H1 (cell line): ENCODE measurements around the gene CAVIN2. TPM values are rescaled to one million over a fixed set of nuclear protein-coding genes. Genes with fewer than 3 reads are reported as not detected.

ENCODE experiments used
- CTCF ChIA-PET: fragments of 300-600 bp; sonication (Branson Sonifier 250); formaldehyde crosslinking; loops from one replicate; lab custom pipeline; 2021; ENCODE audit not compliant: partially characterized antibody; lab: Charles Lee
- POLR2A ChIA-PET: fragments of 300-600 bp; sonication (Branson Sonifier 250); formaldehyde crosslinking; loops from one replicate; lab custom pipeline; 2021; ENCODE audit warnings: inconsistent platforms; ENCODE audit not compliant: partially characterized antibody; lab: Charles Lee
- DNase-seq, 2 experiments: peaks; one replicate each; pipeline versions ENCODE4 v3.0.0 to v3.0.0-alpha.2; 2010 to 2022; ENCODE audit warnings: low spot score in 2 of 2, low read depth in 1 of 2, mixed read lengths in 1 of 2
- FAIRE-seq: peaks from 2 replicates; lab custom pipeline; 2011; peaks lifted over from hg19 to GRCh38; lab: Jason Lieb, UNC
- H2AFZ ChIP-seq: 2 replicates; pipeline ENCODE4 v1.8.1; 2012; ENCODE audit warnings: low read length, inconsistent platforms
- H2AK5ac ChIP-seq: 2 replicates; pipeline ENCODE4 v1.6.1; 2013; ENCODE audit warnings: low read depth, low read length
- H2BK120ac ChIP-seq: replicated peaks from 2 replicates; pipeline ENCODE3; 2013; ENCODE audit warnings: low read depth, low read length, inconsistent platforms
- H2BK12ac ChIP-seq: 2 replicates; pipeline ENCODE4 v1.6.1; 2013; ENCODE audit warnings: low read depth, low read length
- H2BK15ac ChIP-seq: 2 replicates; pipeline ENCODE4 v1.6.1; 2013; ENCODE audit warnings: low read length
- H2BK20ac ChIP-seq: 2 replicates; pipeline ENCODE4 v1.6.1; 2013; ENCODE audit warnings: low read length
- H2BK5ac ChIP-seq: 2 replicates; pipeline ENCODE4 v1.6.1; 2013; ENCODE audit warnings: low read depth, low read length
- H3K14ac ChIP-seq: 2 replicates; pipeline ENCODE4 v1.6.1; 2013; ENCODE audit warnings: inconsistent platforms; ENCODE audit not compliant: insufficient read length
- H3K18ac ChIP-seq: 2 replicates; pipeline ENCODE4 v1.6.1; 2013; ENCODE audit warnings: low read length; ENCODE audit errors: extremely low read depth
- H3K23ac ChIP-seq: 2 replicates; pipeline ENCODE4 v1.6.1; 2013; ENCODE audit warnings: inconsistent platforms; ENCODE audit not compliant: insufficient read length
- H3K23me2 ChIP-seq: 2 replicates; pipeline ENCODE4 v1.6.1; 2013; ENCODE audit warnings: low read depth, low read length
- H3K27ac ChIP-seq: 2 replicates; pipeline ENCODE4 v1.6.1; 2011; ENCODE audit warnings: low read depth, low read length, inconsistent platforms
- H3K27me3 ChIP-seq, 4 experiments: replicated peaks in 1 of 4; 1 replicate in 1 of 4; 2 replicates in 3 of 4; pipeline versions ENCODE4 v1.6.1 to v1.8.1; 2011 to 2013; ENCODE audit warnings: low read length in 3 of 4, mild to moderate bottlenecking in 3 of 4, inconsistent platforms in 2 of 4, mixed read lengths in 2 of 4, moderate library complexity in 1 of 4; ENCODE audit not compliant: control insufficient read depth in 3 of 4, insufficient read depth in 3 of 4; ENCODE audit errors: extremely low read depth in 1 of 4
- H3K36me3 ChIP-seq, 4 experiments: 2 replicates each; pipeline versions ENCODE4 v1.6.1 to v1.8.1; 2011 to 2013; ENCODE audit warnings: mild to moderate bottlenecking in 4 of 4, low read length in 3 of 4, moderate library complexity in 2 of 4, control low read depth in 1 of 4, inconsistent platforms in 1 of 4; ENCODE audit not compliant: insufficient read depth in 4 of 4, control insufficient read depth in 2 of 4
- H3K4ac ChIP-seq: replicated peaks from 2 replicates; pipeline ENCODE3; 2013; ENCODE audit warnings: low read length, low read depth, mixed read lengths, inconsistent platforms; ENCODE audit not compliant: insufficient read length
- H3K4me1 ChIP-seq, 4 experiments: replicated peaks in 1 of 4; 1 replicate in 1 of 4; 2 replicates in 3 of 4; pipeline versions ENCODE4 v1.6.1 to v1.8.1; 2011 to 2013; ENCODE audit warnings: low read length in 3 of 4, inconsistent platforms in 2 of 4, mixed read lengths in 1 of 4; ENCODE audit not compliant: insufficient read depth in 4 of 4, control insufficient read depth in 3 of 4
- H3K4me2 ChIP-seq, 2 experiments: 2 replicates each; pipeline versions ENCODE4 v1.6.1 to v1.8.1; 2011 to 2013; ENCODE audit warnings: low read depth in 2 of 2, low read length in 2 of 2, control low read depth in 1 of 2, inconsistent platforms in 1 of 2, mild to moderate bottlenecking in 1 of 2; ENCODE audit not compliant: insufficient read depth in 1 of 2
- H3K4me3 ChIP-seq, 4 experiments: fragments of 200-600, 300-600 bp in 1 of 4; sonication (generic), shearing (Covaris generic), sonication (Bioruptor Twin) in 1 of 4; 2 replicates each; pipeline versions ENCODE4 v1.5.1 to v1.8.1; 2011 to 2016; ENCODE audit warnings: low read length in 4 of 4, low read depth in 3 of 4, control low read depth in 2 of 4, inconsistent platforms in 2 of 4, mild to moderate bottlenecking in 2 of 4, mixed read lengths in 1 of 4, moderate library complexity in 1 of 4; ENCODE audit not compliant: insufficient read depth in 2 of 4; ENCODE audit errors: extremely low read depth in 1 of 4
- H3K56ac ChIP-seq: replicated peaks from 2 replicates; pipeline ENCODE3; 2013; ENCODE audit warnings: low read depth, mild to moderate bottlenecking, mixed read lengths, low read length, inconsistent platforms; ENCODE audit not compliant: insufficient read length
- H3K79me1 ChIP-seq: 2 replicates; pipeline ENCODE4 v1.6.1; 2013; ENCODE audit warnings: low read depth, low read length, control low read depth
- H3K79me2 ChIP-seq, 2 experiments: 2 replicates each; pipeline versions ENCODE4 v1.6.1 to v1.8.1; 2012 to 2013; ENCODE audit warnings: low read length in 2 of 2, mild to moderate bottlenecking in 2 of 2, inconsistent platforms in 1 of 2; ENCODE audit not compliant: insufficient read depth in 2 of 2, control insufficient read depth in 1 of 2
- H3K9ac ChIP-seq, 4 experiments: replicated peaks in 1 of 4; 1 replicate in 1 of 4; 2 replicates in 3 of 4; pipeline versions ENCODE4 v1.6.1 to v1.8.1; 2011 to 2013; ENCODE audit warnings: low read depth in 3 of 4, low read length in 3 of 4, control low read depth in 2 of 4, mild to moderate bottlenecking in 2 of 4, moderate library complexity in 2 of 4, inconsistent platforms in 1 of 4; ENCODE audit errors: extremely low read depth in 1 of 4
- H3K9me3 ChIP-seq, 2 experiments: 2 replicates each; pipeline versions ENCODE4 v1.6.1 to v1.8.1; 2012 to 2013; ENCODE audit warnings: mild to moderate bottlenecking in 2 of 2, moderate library complexity in 2 of 2, control low read depth in 1 of 2, inconsistent platforms in 1 of 2, low read depth in 1 of 2, low read length in 1 of 2, mixed read lengths in 1 of 2; ENCODE audit not compliant: insufficient read depth in 2 of 2
- H4K20me1 ChIP-seq, 2 experiments: replicated peaks in 1 of 2; 2 replicates each; pipeline versions ENCODE3 to v1.8.1; 2011 to 2013; ENCODE audit warnings: inconsistent platforms in 2 of 2, low read length in 2 of 2, mild to moderate bottlenecking in 1 of 2; ENCODE audit not compliant: insufficient read depth in 2 of 2, control insufficient read depth in 1 of 2
- H4K5ac ChIP-seq: 2 replicates; pipeline ENCODE4 v1.6.1; 2013; ENCODE audit warnings: low read length, low read depth, mixed read lengths, inconsistent platforms; ENCODE audit not compliant: insufficient read length
- H4K8ac ChIP-seq: 2 replicates; pipeline ENCODE4 v1.8.0; 2013; ENCODE audit warnings: mild to moderate bottlenecking, moderate library complexity, low read length, inconsistent platforms; ENCODE audit not compliant: insufficient read depth; ENCODE audit errors: extremely low read depth
- H4K91ac ChIP-seq: replicated peaks from 2 replicates; pipeline ENCODE3; 2013; ENCODE audit warnings: low read length, mixed read lengths, inconsistent platforms; ENCODE audit not compliant: insufficient read length
- CBX8 ChIP-seq: fragments of 300-800, 300-1000 bp; sonication (generic); IDR thresholded peaks from 2 replicates; pipeline ENCODE4 v1.7.1; 2016; ENCODE audit warnings: low read depth, low read length, borderline replicate concordance
- EP300 ChIP-seq, 2 experiments: IDR thresholded peaks; 1 replicate in 1 of 2; 2 replicates in 1 of 2; pipeline ENCODE4 v1.6.1; 2011 to 2012; ENCODE audit warnings: low read depth in 2 of 2, low read length in 2 of 2, mild to moderate bottlenecking in 2 of 2, borderline replicate concordance in 1 of 2, inconsistent platforms in 1 of 2, moderate library complexity in 1 of 2
- EZH2 ChIP-seq: fragments of 200-600 bp; sonication (generic); IDR thresholded peaks from 2 replicates; pipeline ENCODE4 v1.7.1; 2012; ENCODE audit warnings: low read depth, mild to moderate bottlenecking, moderate library complexity, low read length, inconsistent platforms; ENCODE audit not compliant: severe bottlenecking
- GTF2F1 ChIP-seq: IDR thresholded peaks from 2 replicates; pipeline ENCODE4 v1.6.1; 2012; ENCODE audit warnings: low read depth, low read length, improper control_type of control experiment, borderline replicate concordance
- HDAC2 ChIP-seq, 2 experiments: fragments of 300-600 bp in 1 of 2; sonication (generic) in 1 of 2; IDR thresholded peaks; 2 replicates each; pipeline ENCODE4 v1.6.1; 2011 to 2012; ENCODE audit warnings: low read depth in 2 of 2, low read length in 2 of 2, mild to moderate bottlenecking in 2 of 2, moderate library complexity in 2 of 2, borderline replicate concordance in 1 of 2, inconsistent platforms in 1 of 2
- JUN ChIP-seq: IDR thresholded peaks from 2 replicates; pipeline ENCODE4 v1.6.1; 2011; ENCODE audit warnings: low read depth, mild to moderate bottlenecking, improper control_type of control experiment, low read length
- MAFK ChIP-seq: IDR thresholded peaks from 2 replicates; pipeline ENCODE4 v1.6.1; 2012; ENCODE audit warnings: low read depth, mild to moderate bottlenecking, improper control_type of control experiment, low read length
- NANOG ChIP-seq: IDR thresholded peaks from 2 replicates; pipeline ENCODE4 v1.6.1; 2011; ENCODE audit warnings: low read length, low read depth, mild to moderate bottlenecking, inconsistent platforms; ENCODE audit not compliant: insufficient read depth, poor library complexity, severe bottlenecking
- SIRT6 ChIP-seq: IDR thresholded peaks from one replicate; pipeline ENCODE4 v1.7.1; 2012; ENCODE audit warnings: low read length, inconsistent platforms
- SRF ChIP-seq: IDR thresholded peaks from 2 replicates; pipeline ENCODE4 v1.6.1; 2011; ENCODE audit warnings: mild to moderate bottlenecking, low read depth, low read length, moderate library complexity
- SUZ12 ChIP-seq: fragments of 200-600 bp; sonication (generic); IDR thresholded peaks from 2 replicates; pipeline ENCODE4 v1.6.1; 2012; ENCODE audit warnings: mild to moderate bottlenecking, inconsistent platforms, low read length, moderate library complexity, mixed read lengths
- TAF1 ChIP-seq: IDR thresholded peaks from 2 replicates; pipeline ENCODE4 v1.6.1; 2011; ENCODE audit warnings: mild to moderate bottlenecking, low read depth, low read length
- TBP ChIP-seq: IDR thresholded peaks from 2 replicates; pipeline ENCODE4 v1.6.1; 2011; ENCODE audit warnings: low read depth, low read length, improper control_type of control experiment
- WGBS, 2 experiments: shearing (Covaris generic) in 1 of 2; methylation state at CpG; one replicate each; pipeline versions ENCODE4 v1.1.6 to v1.1.7; 2013 to 2015; ENCODE audit warnings: low lambda C conversion rate in 2 of 2, mixed read lengths in 2 of 2, inconsistent platforms in 1 of 2, low coverage in 1 of 2, missing lambda C conversion rate in 1 of 2; ENCODE audit not compliant: insufficient replicate concordance in 2 of 2, insufficient coverage in 1 of 2, insufficient read length in 1 of 2; ENCODE audit errors: extremely low coverage in 1 of 2, missing lambda C conversion rate in 1 of 2; 5-methylcytosine and 5-hydroxymethylcytosine counted together
- polyA plus RNA-seq, 7 experiments: library from polyadenylated mRNA; depleted of rRNA in 3 of 7; stranded (reverse) in 5 of 7; unstranded in 2 of 7; fragments of >200 nt in 5 of 7; fragments of 200-250 nt in 2 of 7; gene quantifications; 1 replicate in 5 of 7; 2 replicates in 1 of 7; 4 replicates in 1 of 7; pipeline versions ENCODE4 v1.2.1 to v1.2.3, GENCODE V29; 2011 to 2013; ENCODE audit warnings: missing spikeins in 2 of 7, mixed read lengths in 2 of 7
- total RNA-seq: library from RNA; stranded (reverse); fragmentation: NEBNext Ultra II Directional; extraction: Animal tissue kit (Norgen Biotek cat#: 25700); gene quantifications from 2 replicates; pipeline ENCODE4 v1.2.1, GENCODE V29; 2021
- TF ChIP-seq, protein P1 (sequence below): IDR thresholded peaks from 2 replicates; pipeline ENCODE4 v1.6.1; 2011; ENCODE audit warnings: low read depth, mild to moderate bottlenecking, low read length; ENCODE audit not compliant: insufficient read depth

The CAVIN2 gene
- total and polyA plus RNA-seq, 2 of the 8 experiments (the other 6 are each of a cell fraction or from before 2014, with no cell fraction given) = 0.03 TPM; not detected in 1

- FAIRE-seq = no peak
- H3K4me1 ChIP-seq = no peaks in the 10 kb centered on the region
- H4K91ac ChIP-seq = no peak overlapping the region
- H3K36me3 ChIP-seq = no peaks in the 10 kb centered on the region
- no peak overlapping the region for H2AFZ ChIP-seq
- ChIA-PET CTCF (interaction anchor here (0.6 to 1.7 kb wide), 5 partner anchors 17 to 367 kb away, joined by 3 to 8 read pairs (median 4); no protein-coding TSS in a partner anchor), POLR2A (no interaction called here)
- no peak overlapping the region for H2BK5ac ChIP-seq
- no peak overlapping the region for H3K18ac ChIP-seq
- no peaks in the 10 kb centered on the region for H3K79me1 ChIP-seq
- H3K56ac ChIP-seq = no peak overlapping the region
- no peak overlapping the region for H4K8ac ChIP-seq
- H3K23me2 ChIP-seq = no peaks in the 10 kb centered on the region
- H3K14ac ChIP-seq = no peak overlapping the region
- no peaks in the 10 kb centered on the region for H3K9me3 ChIP-seq
- no peak overlapping the region for H4K5ac ChIP-seq
- H2AK5ac ChIP-seq = no peak overlapping the region
- H3K79me2 ChIP-seq = no peaks in the 10 kb centered on the region
- H3K27ac ChIP-seq = no peak overlapping the region
- H2BK15ac ChIP-seq = no peak overlapping the region
- no peaks in the 10 kb centered on the region for H3K27me3 ChIP-seq
- DNase-seq = no peak
- WGBS, 2 experiments = 80% methylated on average over 2 of the region's 2 CpGs; no CpG with 5 or more reads in 1 of the 2 experiments
- H2BK12ac ChIP-seq = no peak overlapping the region
- H3K9ac ChIP-seq = no peak overlapping the region
- no peak overlapping the region for H3K4ac ChIP-seq
- no peak overlapping the region for H3K23ac ChIP-seq
- H3K4me2 ChIP-seq = no peak overlapping the region
- H3K4me3 ChIP-seq = no peak overlapping the region
- H2BK20ac ChIP-seq = no peak overlapping the region
- H2BK120ac ChIP-seq = no peak overlapping the region
- H4K20me1 ChIP-seq = no peaks in the 10 kb centered on the region
- TF ChIP-seq SIRT6 (no peak), TBP (no peak), CBX8 (no peak), SRF (no peak), GTF2F1 (no peak), NANOG (no peak), TAF1 (no peak), EZH2 (no peak), HDAC2 (IDR thresholded peaks at IDR 0.05; ENCODE audit: borderline replicate concordance in 1 of 2, low read depth in 2 of 2, low read length in 2 of 2) (no peak), EP300 (IDR thresholded peaks at IDR 0.05; ENCODE audit: borderline replicate concordance in 1 of 2, low read depth in 2 of 2, low read length in 2 of 2) (no peak), JUN (no peak), SUZ12 (no peak), MAFK (no peak)
- TF ChIP-seq, protein P1, sequence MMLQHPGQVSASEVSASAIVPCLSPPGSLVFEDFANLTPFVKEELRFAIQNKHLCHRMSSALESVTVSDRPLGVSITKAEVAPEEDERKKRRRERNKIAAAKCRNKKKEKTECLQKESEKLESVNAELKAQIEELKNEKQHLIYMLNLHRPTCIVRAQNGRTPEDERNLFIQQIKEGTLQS = no peak
Measured at GRCh38 chr2:191795715-191796114, 51.2 kb downstream of the CAVIN2 start.
